Measurements from ENCODE around the gene DENND5A.
A peak's percentile ranks its signal among the peaks of the same experiment; 100 is the strongest.
"Not testable (repeated sequence)": the region's sequence is repeated elsewhere in the genome, so short reads cannot be mapped to it uniquely, and the experiment has no call there.

The DENND5A gene

GRCh38 chr11:9219115-9219514 is 46.0 kb downstream of the DENND5A start:
- DNase-seq (ENCODE audit: extremely low read depth in 1 of 2, low read depth in 1 of 2), result no peak

GRCh38 chr11:9214765-9215164 is 50.4 kb downstream of the DENND5A start:
- DNase-seq (ENCODE audit: extremely low read depth in 1 of 2, low read depth in 1 of 2), result no peak

GRCh38 chr11:9211322-9211721 is 53.8 kb downstream of the DENND5A start:
- no peak for DNase-seq (ENCODE audit: extremely low read depth in 1 of 2, low read depth in 1 of 2)

- DNase-seq (ENCODE audit: extremely low read depth in 1 of 2, low read depth in 1 of 2), result no peak
Observed at GRCh38 chr11:9210922-9211320, 54.2 kb downstream of the DENND5A start.

- DNase-seq (ENCODE audit: extremely low read depth in 1 of 2, low read depth in 1 of 2), result no peak
Observed at GRCh38 chr11:9210224-9210921, 54.8 kb downstream of the DENND5A start.

GRCh38 chr11:9209604-9210003 is 55.5 kb downstream of the DENND5A start:
- peak in 1 of 2 donors; percentile 8 for DNase-seq (ENCODE audit: extremely low read depth in 1 of 2, low read depth in 1 of 2)

- no peak for DNase-seq (ENCODE audit: extremely low read depth in 1 of 2, low read depth in 1 of 2)
Observed at GRCh38 chr11:9208726-9209501, 56.2 kb downstream of the DENND5A start.

GRCh38 chr11:9207229-9207628 is 57.9 kb downstream of the DENND5A start:
- DNase-seq (ENCODE audit: extremely low read depth in 1 of 2, low read depth in 1 of 2), result no peak

- no peak for DNase-seq (ENCODE audit: extremely low read depth in 1 of 2, low read depth in 1 of 2)
Observed at GRCh38 chr11:9206496-9206895, 58.7 kb downstream of the DENND5A start.

- no peak for DNase-seq (ENCODE audit: extremely low read depth in 1 of 2, low read depth in 1 of 2)
Observed at GRCh38 chr11:9203691-9204311, 61.3 kb downstream of the DENND5A start.

GRCh38 chr11:9201372-9202162 is 63.6 kb downstream of the DENND5A start:
- DNase-seq (ENCODE audit: extremely low read depth in 1 of 2, low read depth in 1 of 2), result no peak

GRCh38 chr11:9200471-9200870 is 64.7 kb downstream of the DENND5A start:
- no peak for DNase-seq (ENCODE audit: extremely low read depth in 1 of 2, low read depth in 1 of 2)

GRCh38 chr11:9193316-9193715 is 71.8 kb downstream of the DENND5A start:
- DNase-seq (ENCODE audit: extremely low read depth in 1 of 2, low read depth in 1 of 2), result no peak

GRCh38 chr11:9192561-9192960 is 72.6 kb downstream of the DENND5A start:
- no peak for DNase-seq (ENCODE audit: extremely low read depth in 1 of 2, low read depth in 1 of 2)

- not testable (repeated sequence) for DNase-seq (ENCODE audit: extremely low read depth in 1 of 2, low read depth in 1 of 2)
Observed at GRCh38 chr11:9190326-9191016, 74.7 kb downstream of the DENND5A start.

GRCh38 chr11:9188860-9189259 is 76.3 kb downstream of the DENND5A start:
- not testable (repeated sequence) for DNase-seq (ENCODE audit: extremely low read depth in 1 of 2, low read depth in 1 of 2)

GRCh38 chr11:9187616-9188015 is 77.5 kb downstream of the DENND5A start:
- no peak for DNase-seq (ENCODE audit: extremely low read depth in 1 of 2, low read depth in 1 of 2)

- no peak for DNase-seq (ENCODE audit: extremely low read depth in 1 of 2, low read depth in 1 of 2)
Observed at GRCh38 chr11:9184516-9184915, 80.6 kb downstream of the DENND5A start.

GRCh38 chr11:9182180-9182871 is 82.8 kb downstream of the DENND5A start:
- no peak for DNase-seq (ENCODE audit: extremely low read depth in 1 of 2, low read depth in 1 of 2)

- DNase-seq (ENCODE audit: extremely low read depth in 1 of 2, low read depth in 1 of 2), result no peak
Observed at GRCh38 chr11:9180784-9181183, 84.4 kb downstream of the DENND5A start.

Data from stimulated activated CD8-positive, alpha-beta memory T cell treated with anti-CD3 and anti-CD28 coated beads, Interleukin-7, amount 100 ng/mL, for 48 hours (primary cell).